Transverse colon (tissue), 4 donors: ENCODE results near the gene DACT2. TPM values are rescaled to one million over a fixed set of nuclear protein-coding genes. Genes with fewer than 3 reads are reported as not detected.

Source experiments
- DNase-seq: peaks from one replicate; pipeline ENCODE4 v3.0.0-alpha.2; 2019
- H3K27ac ChIP-seq, 4 donors: fragments of 200-600 bp; sonication (generic); 2 replicates each; pipeline ENCODE4 v1.5.1; 2016 to 2018; ENCODE audit warnings: inconsistent platforms in 4 of 4
- H3K27me3 ChIP-seq: fragments of 200-600 bp; sonication (generic); 2 replicates; pipeline ENCODE4 v1.5.1; 2017; ENCODE audit warnings: inconsistent platforms
- H3K36me3 ChIP-seq, 4 donors: fragments of 200-600 bp; sonication (generic); 2 replicates each; pipeline ENCODE4 v1.5.1; 2017 to 2019; ENCODE audit warnings: inconsistent platforms in 4 of 4
- H3K4me1 ChIP-seq, 4 donors: fragments of 200-600 bp; sonication (generic); 2 replicates each; pipeline ENCODE4 v1.5.1; 2017 to 2020; ENCODE audit warnings: inconsistent platforms in 4 of 4
- H3K4me3 ChIP-seq, 4 donors: fragments of 200-600 bp; sonication (generic); 1 replicate in 1 of 4; 2 replicates in 3 of 4; pipeline versions ENCODE4 v1.5.1 to v1.6.1; 2017 to 2019; ENCODE audit warnings: inconsistent platforms in 4 of 4
- H3K9me3 ChIP-seq, 2 donors: fragments of 200-600 bp; sonication (generic); 2 replicates each; pipeline ENCODE4 v1.5.1; 2017 to 2019; ENCODE audit warnings: inconsistent platforms in 2 of 2
- EP300 ChIP-seq: sonication (generic); formaldehyde crosslinking; IDR thresholded peaks from one replicate; pipeline ENCODE4 v1.6.1; 2017; ENCODE audit warnings: antibody characterized with exemption, low read depth
- POLR2A ChIP-seq: fragments of 450-650 bp; IDR thresholded peaks from one replicate; pipeline ENCODE4 v1.6.1; 2016; ENCODE audit warnings: antibody characterized with exemption, mild to moderate bottlenecking, moderate library complexity
- POLR2AphosphoS5 ChIP-seq, 3 donors: sonication (generic); formaldehyde crosslinking; IDR thresholded peaks; one replicate each; pipeline ENCODE4 v1.6.1; 2016; ENCODE audit warnings: antibody characterized with exemption in 3 of 3
- WGBS, 2 donors: methylation state at CpG; one replicate each; pipeline ENCODE4 v1.1.5; 2018; ENCODE audit warnings: low coverage in 1 of 2; 5-methylcytosine and 5-hydroxymethylcytosine counted together
- in situ Hi-C, 4 donors: fragments of 200-750 bp; cut with MboI; loops; one replicate each; pipeline versions ENCODE4 v1.15.0 to v1.15.1; 2017; ENCODE audit warnings: low sequenced_read_pairs in 3 of 4, low pct_ligation_motif_present in 1 of 4, low pct_unique_long_range_greater_than_20kb in 1 of 4
- intact Hi-C: fragments of 100-400 bp; cut with DNase I; formaldehyde crosslinking; loops from one replicate; pipeline ENCODE4 v1.15.1; 2023; ENCODE audit warnings: low total_unique reads
- total RNA-seq, 4 donors: library from RNA; depleted of rRNA; stranded (reverse); fragments of >200 nt; gene quantifications; one replicate each; pipeline ENCODE4 v1.1.0, GENCODE V29; 2016
- TF ChIP-seq, protein P1 (sequence below), 5 experiments: fragments of 200-600 bp in 3 of 5; fragments of 450-650 bp in 2 of 5; sonication (generic) in 3 of 5; IDR thresholded peaks; 1 replicate in 2 of 5; 2 replicates in 3 of 5; pipeline ENCODE4 v1.5.1; 2016 to 2017; ENCODE audit warnings: antibody characterized with exemption in 5 of 5, inconsistent platforms in 3 of 5, mild to moderate bottlenecking in 2 of 5, moderate library complexity in 1 of 5

DACT2 gene
- total RNA-seq, 4 donors from 2014 or later = 2.4 to 2.6 TPM; not detected in 2

DNA sequence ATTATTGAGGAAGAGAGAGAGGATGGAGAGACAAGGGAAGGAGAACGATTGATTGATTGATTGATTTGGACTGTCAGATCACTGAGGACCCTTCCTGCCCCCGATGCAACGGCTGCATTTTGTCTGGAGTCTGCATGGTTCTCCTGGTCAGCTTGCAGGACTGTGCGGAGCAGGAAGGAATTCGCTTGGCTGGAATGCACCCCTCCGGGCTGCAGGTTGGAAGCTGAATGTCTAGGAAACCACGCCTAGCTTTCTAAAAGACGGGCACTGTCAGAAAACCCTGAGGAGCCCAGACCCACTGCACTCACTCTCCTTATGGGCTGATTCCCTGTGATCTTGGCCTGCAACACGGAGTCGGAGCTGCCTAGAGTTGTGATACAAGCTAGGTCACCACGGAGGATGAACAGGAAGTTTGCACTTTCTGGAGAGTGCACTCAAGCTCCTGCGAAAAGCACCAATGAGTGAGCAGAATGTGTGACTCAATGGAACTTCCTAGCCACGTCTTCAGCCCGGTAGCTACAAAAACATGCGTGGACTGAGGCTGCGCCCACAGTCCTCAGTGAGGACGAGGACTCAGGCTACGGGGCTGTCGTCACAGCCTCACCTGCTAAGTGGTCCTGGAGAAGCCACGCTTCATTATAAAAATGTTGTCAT is 14.4 kb downstream of the DACT2 start:
- H3K9me3 ChIP-seq = no peaks in the 10 kb centered on the region
- no peak overlapping the region for H3K4me3 ChIP-seq
- intact Hi-C loops (no loop called here), in situ Hi-C loops (no loop called here)
- 91% methylated on average over 20 of the region's 20 CpGs; no CpG with 5 or more reads in 1 of the 2 donors for WGBS, 2 donors
- peaks cover 0 to 11% (median 3%) of the 10 kb centered on the region in 4 donors for H3K4me1 ChIP-seq
- no peak for TF ChIP-seq POLR2AphosphoS5 (IDR thresholded peaks at IDR 0.05)
- TF ChIP-seq POLR2A = no peak
- TF ChIP-seq, protein P1, sequence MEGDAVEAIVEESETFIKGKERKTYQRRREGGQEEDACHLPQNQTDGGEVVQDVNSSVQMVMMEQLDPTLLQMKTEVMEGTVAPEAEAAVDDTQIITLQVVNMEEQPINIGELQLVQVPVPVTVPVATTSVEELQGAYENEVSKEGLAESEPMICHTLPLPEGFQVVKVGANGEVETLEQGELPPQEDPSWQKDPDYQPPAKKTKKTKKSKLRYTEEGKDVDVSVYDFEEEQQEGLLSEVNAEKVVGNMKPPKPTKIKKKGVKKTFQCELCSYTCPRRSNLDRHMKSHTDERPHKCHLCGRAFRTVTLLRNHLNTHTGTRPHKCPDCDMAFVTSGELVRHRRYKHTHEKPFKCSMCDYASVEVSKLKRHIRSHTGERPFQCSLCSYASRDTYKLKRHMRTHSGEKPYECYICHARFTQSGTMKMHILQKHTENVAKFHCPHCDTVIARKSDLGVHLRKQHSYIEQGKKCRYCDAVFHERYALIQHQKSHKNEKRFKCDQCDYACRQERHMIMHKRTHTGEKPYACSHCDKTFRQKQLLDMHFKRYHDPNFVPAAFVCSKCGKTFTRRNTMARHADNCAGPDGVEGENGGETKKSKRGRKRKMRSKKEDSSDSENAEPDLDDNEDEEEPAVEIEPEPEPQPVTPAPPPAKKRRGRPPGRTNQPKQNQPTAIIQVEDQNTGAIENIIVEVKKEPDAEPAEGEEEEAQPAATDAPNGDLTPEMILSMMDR (IDR thresholded peaks at IDR 0.05) = no peak
- TF ChIP-seq EP300 = no peak
- no peak for DNase-seq
- no peaks in the 10 kb centered on the region for H3K27me3 ChIP-seq
- H3K27ac ChIP-seq = no peak overlapping the region
- H3K36me3 ChIP-seq = no peaks in the 10 kb centered on the region

DNA sequence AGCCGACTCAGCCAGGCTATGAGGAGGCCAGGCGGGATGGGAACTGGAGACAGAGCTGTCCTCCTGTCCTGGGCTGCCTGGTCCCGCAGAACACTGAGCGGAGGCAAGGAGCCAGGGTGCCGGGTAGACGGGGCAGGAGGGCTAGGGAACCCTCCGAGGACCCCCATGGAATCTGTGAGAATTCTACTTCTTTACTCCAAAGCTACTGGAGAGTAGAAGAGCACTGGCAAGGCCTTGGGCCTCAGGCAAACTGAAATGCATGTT is 14.9 kb downstream of the DACT2 start:
- H3K4me3 ChIP-seq = no peak overlapping the region
- peaks cover 0 to 11% (median 3%) of the 10 kb centered on the region in 4 donors for H3K4me1 ChIP-seq
- H3K27ac ChIP-seq = no peak overlapping the region
- DNase-seq = no peak
- H3K27me3 ChIP-seq = no peaks in the 10 kb centered on the region
- 87 to 96% methylated on average over 3 to 7 of the region's 7 CpGs for WGBS, 2 donors
- in situ Hi-C loops (no loop called here), intact Hi-C loops (no loop called here)
- H3K9me3 ChIP-seq = no peaks in the 10 kb centered on the region
- TF ChIP-seq POLR2A (no peak), EP300 (no peak), POLR2AphosphoS5 (IDR thresholded peaks at IDR 0.05) (no peak)
- TF ChIP-seq, protein P1 (IDR thresholded peaks at IDR 0.05) = no peak
- no peaks in the 10 kb centered on the region for H3K36me3 ChIP-seq

DNA sequence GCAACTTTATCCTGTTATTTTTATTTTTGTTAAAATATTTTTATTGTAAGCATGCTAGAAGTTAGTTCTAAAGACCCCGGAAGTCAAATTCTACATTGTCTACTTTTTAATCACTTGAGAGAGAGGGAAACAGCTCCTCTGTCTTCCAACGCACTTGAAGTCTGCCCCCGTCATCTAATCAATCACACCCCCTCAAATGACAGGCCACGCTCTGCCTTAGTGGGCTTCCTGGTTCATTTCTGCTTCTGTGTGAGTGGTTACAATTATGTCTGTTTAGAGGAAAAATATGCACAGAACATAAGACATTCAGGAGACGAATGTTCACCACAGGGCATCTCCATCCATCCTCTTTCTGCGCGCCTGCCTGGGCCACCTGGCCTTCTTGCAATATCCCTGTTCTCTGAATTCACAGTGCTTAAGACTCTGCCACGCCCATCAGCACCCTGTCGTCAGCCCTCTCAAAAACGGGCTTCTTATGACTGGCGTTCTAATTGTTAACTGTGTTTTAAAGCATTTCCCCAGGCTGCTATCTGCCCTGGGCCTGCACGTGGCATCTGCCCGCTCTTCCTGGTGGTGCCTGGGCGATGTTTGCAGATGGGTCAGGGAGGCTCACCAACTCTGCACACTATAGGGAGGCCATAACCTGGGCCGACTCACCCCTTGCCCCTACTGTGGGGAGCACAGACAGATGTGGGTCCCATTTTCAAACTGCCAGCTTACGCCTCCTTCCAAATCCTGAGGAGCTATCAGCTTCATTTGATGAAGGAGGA is 15.4 kb downstream of the DACT2 start:
- no peak overlapping the region for H3K4me3 ChIP-seq
- WGBS, 2 donors = 68 to 83% methylated on average over 9 to 16 of the region's 16 CpGs
- no peaks in the 10 kb centered on the region for H3K27me3 ChIP-seq
- no peaks in the 10 kb centered on the region for H3K36me3 ChIP-seq
- H3K27ac ChIP-seq = no peak overlapping the region
- peaks cover 0 to 11% (median 3%) of the 10 kb centered on the region in 4 donors for H3K4me1 ChIP-seq
- DNase-seq = no peak
- H3K9me3 ChIP-seq = no peaks in the 10 kb centered on the region
- in situ Hi-C loops = no loop called here
- intact Hi-C loops = no loop called here
- TF ChIP-seq EP300 (no peak), POLR2A (no peak), POLR2AphosphoS5 (IDR thresholded peaks at IDR 0.05) (no peak)
- TF ChIP-seq, protein P1 (IDR thresholded peaks at IDR 0.05) = no peak

DNA sequence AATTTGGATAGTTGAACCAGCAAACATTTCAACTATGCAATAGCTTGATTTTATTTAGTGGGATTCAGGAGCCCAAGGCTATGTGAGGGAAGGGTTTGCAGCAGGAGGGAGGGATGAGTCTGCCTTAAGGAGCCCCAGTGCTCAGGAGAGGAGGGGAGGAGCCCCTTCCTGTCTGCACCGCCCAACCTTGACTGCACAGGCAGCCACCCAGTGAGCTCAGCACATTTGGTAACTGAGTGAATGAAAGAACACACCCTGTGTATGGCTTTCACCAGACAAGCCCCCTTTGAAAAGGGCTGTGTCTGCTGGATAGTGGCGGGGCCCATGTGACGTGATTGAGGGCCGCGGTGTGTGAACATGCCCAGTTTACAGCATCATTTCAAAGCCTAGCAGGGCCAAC is 17.0 kb downstream of the DACT2 start:
- Histone ChIP-seq H3K27me3 (no peaks in the 10 kb centered on the region), H3K9me3 (no peaks in the 10 kb centered on the region), H3K4me1 (peaks cover 0 to 11% (median 3%) of the 10 kb centered on the region in 4 donors), H3K36me3 (no peaks in the 10 kb centered on the region), H3K27ac (peak overlapping the region in 2 of 4 donors; percentile 15 to 32), H3K4me3 (no peak overlapping the region)
- peak; percentile 32 for DNase-seq
- in situ Hi-C loops (no loop called here), intact Hi-C loops (no loop called here)
- WGBS, 2 donors = 48% methylated on average over 5 of the region's 5 CpGs; no CpG with 5 or more reads in 1 of the 2 donors
- no peak for TF ChIP-seq EP300
- TF ChIP-seq POLR2AphosphoS5 (IDR thresholded peaks at IDR 0.05) = no peak
- no peak for TF ChIP-seq POLR2A
- TF ChIP-seq, protein P1 (IDR thresholded peaks at IDR 0.05) = no peak
